Measurements from ENCODE around the gene GTF3C5.

DNA sequence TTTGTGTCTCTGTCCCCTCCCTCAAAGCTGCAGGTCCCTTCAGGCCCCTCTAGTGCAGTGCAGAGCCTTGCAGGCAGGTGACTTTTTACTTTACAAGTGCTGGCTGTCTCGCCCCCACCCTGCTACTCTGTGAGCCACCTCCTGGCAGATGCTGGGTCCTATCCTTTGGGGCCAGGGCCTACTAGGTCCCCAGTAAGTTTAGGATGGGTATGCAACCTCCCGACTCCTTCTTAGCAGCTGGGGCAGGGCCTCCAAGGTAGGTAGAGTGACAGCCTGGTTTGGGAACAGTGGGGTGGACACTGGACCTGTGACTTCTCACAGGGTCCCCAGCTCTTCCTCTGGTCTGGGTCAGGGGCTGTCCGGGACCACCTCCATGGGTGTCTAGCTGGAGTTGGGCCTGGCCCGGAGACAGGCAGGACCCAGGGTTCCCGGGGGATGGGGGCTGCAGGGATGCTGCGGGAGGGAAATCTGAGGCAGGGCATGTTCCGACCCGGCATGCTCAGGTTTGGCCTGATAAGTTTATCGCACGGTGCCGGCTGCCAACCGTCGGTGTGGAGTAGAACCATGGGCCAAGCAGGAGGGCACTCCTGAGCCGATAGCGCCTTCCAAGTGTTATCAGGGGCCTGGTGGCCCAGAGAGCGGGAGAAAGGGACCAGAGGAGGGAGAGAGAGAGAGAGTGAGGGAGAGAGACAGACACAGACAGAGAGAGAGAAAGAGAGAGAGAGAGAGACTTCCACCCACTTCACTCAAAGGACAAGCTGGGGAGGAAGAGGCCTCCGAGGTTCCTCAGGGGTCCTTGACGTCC is 31.8 kb upstream of the GTF3C5 start:
- TF ChIP-seq, protein P1, sequence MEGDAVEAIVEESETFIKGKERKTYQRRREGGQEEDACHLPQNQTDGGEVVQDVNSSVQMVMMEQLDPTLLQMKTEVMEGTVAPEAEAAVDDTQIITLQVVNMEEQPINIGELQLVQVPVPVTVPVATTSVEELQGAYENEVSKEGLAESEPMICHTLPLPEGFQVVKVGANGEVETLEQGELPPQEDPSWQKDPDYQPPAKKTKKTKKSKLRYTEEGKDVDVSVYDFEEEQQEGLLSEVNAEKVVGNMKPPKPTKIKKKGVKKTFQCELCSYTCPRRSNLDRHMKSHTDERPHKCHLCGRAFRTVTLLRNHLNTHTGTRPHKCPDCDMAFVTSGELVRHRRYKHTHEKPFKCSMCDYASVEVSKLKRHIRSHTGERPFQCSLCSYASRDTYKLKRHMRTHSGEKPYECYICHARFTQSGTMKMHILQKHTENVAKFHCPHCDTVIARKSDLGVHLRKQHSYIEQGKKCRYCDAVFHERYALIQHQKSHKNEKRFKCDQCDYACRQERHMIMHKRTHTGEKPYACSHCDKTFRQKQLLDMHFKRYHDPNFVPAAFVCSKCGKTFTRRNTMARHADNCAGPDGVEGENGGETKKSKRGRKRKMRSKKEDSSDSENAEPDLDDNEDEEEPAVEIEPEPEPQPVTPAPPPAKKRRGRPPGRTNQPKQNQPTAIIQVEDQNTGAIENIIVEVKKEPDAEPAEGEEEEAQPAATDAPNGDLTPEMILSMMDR (IDR thresholded peaks at IDR 0.05; ENCODE audit: poor library complexity, severe bottlenecking): no peak
- TF ChIP-seq RAD21 (conservative IDR thresholded peaks at IDR 0.05) (no peak), EP300 (conservative IDR thresholded peaks at IDR 0.05; ENCODE audit: poor library complexity, severe bottlenecking) (no peak), EZH2 (IDR thresholded peaks at IDR 0.05; ENCODE audit: borderline replicate concordance, insufficient read depth, low read length, poor library complexity, severe bottlenecking) (no peak), POLR2AphosphoS5 (IDR thresholded peaks at IDR 0.05) (no peak)

All from neural cell (in vitro differentiated cells).